GM21381 (cell line): ENCODE results near the gene OGFOD2.
"Not testable (repeated sequence)": the region's sequence is repeated elsewhere in the genome, so short reads cannot be mapped to it uniquely, and the experiment has no call there.

Experiments
- ATAC-seq: cut with Tn5 transposase; IDR thresholded peaks from one replicate; pipeline ENCODE4 v1.9.1; 2021; ENCODE audit warnings: mild to moderate bottlenecking, moderate library complexity; ENCODE audit not compliant: unreplicated experiment

Gene OGFOD2

GRCh38 chr12:123001464-123001863 lies 26.4 kb downstream of the OGFOD2 start:
- ATAC-seq = no peak

DNA sequence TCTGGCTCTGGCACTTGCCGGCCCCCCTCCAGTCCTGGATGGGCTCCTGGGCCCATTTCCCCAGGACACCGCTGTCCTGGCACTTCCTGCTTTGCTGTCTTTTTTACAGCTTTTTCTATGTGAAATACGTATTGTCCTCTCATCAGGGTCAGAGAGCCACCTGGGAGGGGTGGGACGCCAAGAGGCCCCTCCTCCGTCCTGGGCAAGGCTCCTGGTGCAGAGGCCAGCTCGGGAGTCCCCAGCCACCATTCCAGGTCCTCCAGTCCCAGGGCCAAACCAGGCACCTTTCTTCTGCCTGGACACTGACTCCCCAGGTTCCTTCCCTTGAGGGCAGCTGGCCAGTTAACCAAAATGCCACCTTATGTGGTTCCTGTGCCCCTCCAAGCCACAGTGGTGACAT lies 28.2 kb downstream of the OGFOD2 start:
- no peak for ATAC-seq

- no peak for ATAC-seq
Observed at GRCh38 chr12:123004287-123004686, 29.2 kb downstream of the OGFOD2 start.

DNA sequence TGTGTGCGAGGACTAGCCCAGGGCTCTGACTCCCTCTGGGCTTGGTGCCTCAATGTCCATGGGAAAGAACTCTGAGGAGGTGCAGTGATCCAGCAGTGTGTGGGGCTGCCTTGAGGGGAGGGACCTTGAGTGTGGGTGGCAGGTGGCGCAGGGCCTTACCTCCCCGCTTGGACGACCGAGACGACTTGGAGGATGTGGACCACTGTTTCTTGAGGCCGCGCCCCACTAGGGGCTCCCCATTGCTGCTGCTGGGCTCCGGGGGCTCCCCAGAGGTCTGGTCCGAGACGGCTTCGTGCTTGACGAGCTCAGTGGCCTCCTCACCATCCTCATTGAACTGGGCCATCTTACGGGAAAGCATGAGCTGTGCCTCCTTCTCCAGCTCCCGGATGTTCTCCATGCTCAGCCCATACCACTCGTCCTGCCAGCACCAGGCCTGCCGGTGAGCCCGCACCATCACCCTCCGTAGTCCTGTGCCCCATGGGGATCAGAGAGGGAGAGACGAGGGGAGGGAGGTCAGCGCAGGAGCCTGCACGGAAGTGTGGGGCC lies 30.1 kb downstream of the OGFOD2 start:
- no peak for ATAC-seq

- ATAC-seq = no peak
Observed at GRCh38 chr12:123006977-123007376, 31.9 kb downstream of the OGFOD2 start.

- no peak for ATAC-seq
Observed at GRCh38 chr12:123010110-123010509, 35.1 kb downstream of the OGFOD2 start.

DNA sequence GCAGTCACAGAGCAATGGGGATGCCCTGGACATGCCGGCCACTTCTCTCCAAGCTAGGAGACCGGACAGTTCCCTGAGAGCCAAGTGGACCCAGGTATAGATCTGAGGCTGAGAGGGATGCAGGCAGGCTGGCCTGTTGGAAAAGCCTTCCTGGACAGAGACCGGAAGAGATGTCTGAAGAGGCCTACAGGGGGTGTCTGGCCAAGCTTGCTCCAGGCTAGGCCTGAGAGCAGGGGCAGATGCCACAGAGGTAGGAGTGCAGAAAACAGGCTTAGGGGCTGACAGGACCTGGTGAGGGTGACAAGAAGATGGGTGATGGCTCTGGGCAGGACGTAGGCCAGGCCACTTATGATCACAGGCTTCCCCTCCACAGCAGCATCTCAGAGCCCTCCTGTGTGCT lies 35.6 kb downstream of the OGFOD2 start:
- no peak for ATAC-seq

DNA sequence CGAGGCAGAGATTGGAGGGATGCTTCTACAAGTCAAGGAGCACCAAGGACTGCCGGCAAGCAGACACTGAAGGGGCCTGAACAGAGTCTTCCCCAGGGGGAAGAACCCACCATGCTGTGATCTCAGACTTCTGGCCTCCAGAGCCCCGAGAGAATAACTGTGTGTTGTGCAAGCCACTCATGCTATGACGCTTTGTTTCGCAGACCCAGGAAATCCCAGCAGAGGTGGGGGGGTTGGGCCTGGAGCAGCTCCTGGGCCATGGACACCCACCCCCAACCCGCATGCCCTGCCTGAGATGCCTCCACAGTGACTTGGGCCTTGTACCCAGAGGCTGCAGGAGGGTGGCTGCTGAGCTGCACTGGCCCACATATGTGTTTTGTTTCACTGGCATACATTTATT lies 36.7 kb downstream of the OGFOD2 start:
- no peak for ATAC-seq

DNA sequence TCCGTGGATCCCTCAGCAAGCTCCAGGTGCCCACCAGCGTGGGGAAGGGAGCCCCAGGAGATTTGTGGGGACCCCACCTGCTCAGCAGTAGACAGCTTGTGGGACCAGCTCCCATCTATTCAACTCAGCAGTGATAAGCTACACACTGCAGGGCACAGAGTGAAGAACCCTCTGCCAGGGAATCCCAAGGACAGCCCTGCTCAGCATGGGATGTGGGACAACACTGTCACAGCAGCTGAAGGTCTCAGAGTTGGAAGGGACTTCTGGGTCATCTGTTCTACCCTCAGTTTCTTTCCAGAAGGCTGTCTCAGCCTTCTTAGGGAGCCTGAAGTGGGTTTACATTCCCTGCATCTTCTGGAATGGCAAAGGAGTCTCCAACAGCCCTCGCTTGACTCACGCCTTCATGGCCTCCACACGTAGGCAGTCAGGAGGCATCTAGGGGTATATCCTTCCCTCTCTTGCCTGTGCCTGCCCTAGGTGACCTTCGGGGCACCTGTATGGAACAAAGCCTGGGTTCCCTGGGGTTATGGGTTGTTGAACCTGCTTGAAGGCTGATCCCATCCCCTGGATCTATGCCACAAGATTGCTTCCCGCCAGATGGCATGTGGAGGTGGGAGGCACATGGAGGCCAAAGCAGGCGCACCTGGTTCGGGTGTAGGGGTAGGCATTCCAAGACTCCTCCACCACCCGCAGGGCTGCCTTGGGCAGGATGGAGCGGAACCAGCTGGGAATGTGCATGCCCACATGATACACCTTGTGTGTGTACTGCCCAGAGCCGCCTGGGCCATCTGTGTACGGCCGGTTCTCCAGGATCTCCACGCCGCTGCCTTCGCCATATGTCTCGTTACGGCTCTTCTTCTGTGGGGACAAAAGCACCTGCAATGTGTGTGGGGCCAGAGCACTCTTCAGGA lies 38.4 kb downstream of the OGFOD2 start:
- no peak for ATAC-seq

GRCh38 chr12:123014473-123014872 lies 39.4 kb downstream of the OGFOD2 start:
- ATAC-seq = not testable (repeated sequence)

GRCh38 chr12:123017753-123018152 lies 42.7 kb downstream of the OGFOD2 start:
- no peak for ATAC-seq

GRCh38 chr12:123019841-123020138 lies 44.7 kb downstream of the OGFOD2 start:
- ATAC-seq = no peak

DNA sequence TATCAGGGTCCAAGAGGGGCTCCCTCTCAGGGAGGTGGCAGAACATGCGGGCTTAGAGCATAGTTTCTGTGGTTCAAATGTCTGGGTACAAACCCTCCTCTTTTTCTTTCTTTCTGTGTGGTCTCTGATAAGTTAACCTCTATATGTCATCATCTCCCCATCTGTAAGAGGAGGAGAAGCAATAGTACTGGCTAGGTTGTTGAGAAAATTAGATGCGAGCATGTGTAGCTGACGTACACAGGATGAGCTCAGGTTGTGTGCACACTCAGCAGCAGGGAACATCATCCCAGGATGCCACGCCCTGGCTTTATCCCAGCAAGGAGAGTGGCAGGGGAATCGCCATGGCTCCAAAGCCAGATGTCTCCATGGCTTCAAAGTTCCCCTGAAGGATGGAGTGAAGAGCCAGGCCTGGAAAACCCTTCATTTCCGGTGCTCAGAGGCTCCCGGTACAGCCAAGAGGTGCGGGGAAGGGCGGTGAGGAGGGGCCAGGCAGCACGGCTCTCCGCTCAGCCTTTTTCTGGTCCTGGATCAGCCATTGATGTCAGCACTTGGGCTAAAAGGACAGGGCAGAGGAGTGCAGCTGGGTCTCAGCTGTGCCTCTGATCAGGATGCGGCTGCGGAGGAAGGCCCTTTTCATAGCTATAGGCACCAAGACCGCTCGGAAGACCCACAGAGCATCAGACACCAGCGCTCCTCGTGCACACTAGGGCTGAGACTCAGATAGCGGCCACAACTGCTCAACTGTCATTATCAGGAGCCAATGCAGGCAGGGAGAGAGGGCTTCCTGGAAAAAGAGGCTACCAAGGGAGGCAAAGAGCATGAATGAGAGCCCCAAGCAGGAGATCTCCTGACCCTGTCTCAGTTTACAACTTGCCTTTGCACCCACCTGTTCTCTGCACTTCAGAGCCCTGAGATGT lies 46.9 kb downstream of the OGFOD2 start:
- no peak for ATAC-seq

DNA sequence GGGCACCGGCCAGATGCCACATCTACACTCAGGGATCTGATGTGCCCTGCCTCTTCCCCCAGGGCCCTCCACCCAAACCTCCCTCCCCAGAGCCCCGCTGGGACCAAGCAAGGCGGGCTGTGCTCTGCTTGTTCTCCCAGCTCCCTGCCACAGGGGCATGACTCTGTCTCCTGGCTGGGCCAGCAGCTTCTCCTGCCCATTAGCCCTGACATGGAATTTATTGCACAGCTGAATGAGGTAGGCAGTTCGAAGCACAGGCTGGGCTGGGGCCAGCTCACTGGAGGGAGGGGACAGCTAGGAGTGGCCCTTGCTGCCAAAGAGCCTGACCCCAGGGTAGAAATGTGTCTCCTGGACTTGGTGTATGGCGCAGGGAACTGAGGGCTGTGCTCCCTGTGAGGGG lies 47.8 kb downstream of the OGFOD2 start:
- ATAC-seq = no peak

- no peak for ATAC-seq
Observed at GRCh38 chr12:123024819-123025391, 49.9 kb downstream of the OGFOD2 start.

- no peak for ATAC-seq
Observed at GRCh38 chr12:123026094-123026853, 51.2 kb downstream of the OGFOD2 start.

DNA sequence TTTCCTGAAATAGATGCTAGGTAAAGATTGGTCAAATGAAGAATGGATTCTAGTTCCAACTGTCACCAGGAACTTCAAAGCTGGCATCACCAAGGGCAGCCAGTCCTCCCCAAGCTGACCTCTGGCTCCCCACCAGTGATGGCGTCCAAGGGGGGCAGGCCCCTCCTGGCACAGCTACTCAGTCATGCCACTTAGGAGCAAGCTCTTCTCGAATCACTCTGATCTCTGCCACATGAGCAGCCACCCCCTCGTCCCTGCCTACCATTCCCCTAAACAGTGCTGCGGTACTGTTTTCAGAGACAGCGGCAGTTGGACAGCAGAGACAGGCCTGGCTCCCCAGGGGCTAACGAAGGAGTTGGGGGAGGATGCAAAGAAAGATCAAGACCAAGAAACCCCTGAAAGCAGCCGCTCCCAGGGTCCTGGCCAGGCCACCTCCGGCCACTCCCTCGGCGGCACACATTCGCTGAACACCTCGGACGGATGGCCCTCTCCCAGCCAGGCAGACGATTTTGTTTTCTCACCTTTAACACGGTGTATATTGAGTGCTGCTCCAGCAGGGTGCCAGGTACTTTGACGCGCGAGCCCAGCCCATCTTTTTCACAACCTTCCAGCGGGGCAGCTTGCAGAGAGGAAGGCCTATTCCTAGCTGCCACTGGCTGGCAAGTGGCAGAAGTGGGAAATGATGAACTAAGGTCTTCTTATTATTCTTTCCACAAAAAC lies 52.8 kb downstream of the OGFOD2 start:
- no peak for ATAC-seq

DNA sequence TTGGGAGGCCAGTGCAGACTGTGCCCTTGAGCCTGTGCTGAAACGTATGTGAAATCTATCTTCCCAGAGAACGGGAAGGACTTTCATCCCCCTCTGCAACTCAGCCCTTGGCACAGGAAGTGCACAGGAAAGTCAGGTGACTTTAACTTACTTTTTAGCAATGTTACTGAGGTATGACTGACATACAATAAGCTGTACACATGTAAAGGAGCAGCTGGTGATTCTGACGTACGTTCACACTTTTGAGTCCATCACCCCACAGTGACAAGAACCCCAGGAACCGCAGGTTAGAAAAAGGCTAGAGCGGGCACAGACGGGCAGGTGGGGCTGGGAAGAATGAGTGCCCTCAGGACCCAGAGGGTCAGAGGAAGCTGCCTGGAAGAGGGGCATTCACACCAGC lies 53.4 kb downstream of the OGFOD2 start:
- no peak for ATAC-seq

DNA sequence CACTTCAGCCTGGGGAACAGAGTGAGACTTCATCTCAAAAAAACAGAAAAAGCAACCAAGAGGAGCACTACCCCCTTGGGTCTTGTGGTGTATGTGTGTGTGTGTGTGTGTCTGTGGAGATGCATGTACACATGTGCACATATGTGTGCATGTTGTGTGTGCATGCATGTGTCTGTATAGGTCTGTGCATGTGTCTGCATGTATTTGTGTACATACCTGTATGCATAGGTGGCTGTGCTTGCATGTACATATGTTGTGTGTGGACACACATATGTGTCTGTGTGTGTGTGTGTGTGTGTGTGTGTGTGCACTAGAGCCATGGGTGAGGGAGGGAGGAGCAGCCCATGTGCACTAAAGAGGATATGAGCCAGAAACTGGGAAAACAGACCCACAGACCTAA lies 54.5 kb downstream of the OGFOD2 start:
- ATAC-seq = no peak
